HAP-1 (cell line): ENCODE measurements around the gene SERAC1.
A peak's percentile ranks its signal among the peaks of the same experiment; 100 is the strongest.
"Not testable (repeated sequence)": the region's sequence is repeated elsewhere in the genome, so short reads cannot be mapped to it uniquely, and the experiment has no call there.

Experiments
- DNase-seq, 2 experiments: peaks; one replicate each; pipeline ENCODE4 v3.0.0-alpha.2; 2016 to 2020; ENCODE audit warnings: low spot score in 2 of 2
- H3K27me3 ChIP-seq: fragments of 250-450 bp; sonication (Bioruptor Pico); 2 replicates; pipeline ENCODE4 v1.5.1; 2020; ENCODE audit warnings: low read depth, mild to moderate bottlenecking, moderate library complexity
- H3K36me3 ChIP-seq: fragments of 250-450 bp; sonication (Bioruptor Pico); replicated peaks from 2 replicates; pipeline ENCODE4 v1.5.1; 2020; ENCODE audit warnings: mild to moderate bottlenecking
- H3K4me1 ChIP-seq: fragments of 250-450 bp; sonication (Bioruptor Pico); 2 replicates; pipeline ENCODE4 v1.5.1; 2020; ENCODE audit warnings: mild to moderate bottlenecking
- H3K4me3 ChIP-seq: fragments of 250-450 bp; sonication (Bioruptor Pico); 2 replicates; pipeline ENCODE4 v1.5.1; 2020; ENCODE audit warnings: mild to moderate bottlenecking, moderate library complexity
- H3K9me3 ChIP-seq: fragments of 250-450 bp; sonication (Bioruptor Pico); 2 replicates; pipeline ENCODE4 v1.5.1; 2020; ENCODE audit warnings: mild to moderate bottlenecking, moderate library complexity
- in situ Hi-C: fragments of 300-500 bp; cut with MboI; formaldehyde crosslinking; loops from 3 replicates; pipeline ENCODE4 v1.14.3; 2020; ENCODE audit warnings: low sequenced_read_pairs, inconsistent platforms, mixed read lengths

Gene SERAC1

DNA sequence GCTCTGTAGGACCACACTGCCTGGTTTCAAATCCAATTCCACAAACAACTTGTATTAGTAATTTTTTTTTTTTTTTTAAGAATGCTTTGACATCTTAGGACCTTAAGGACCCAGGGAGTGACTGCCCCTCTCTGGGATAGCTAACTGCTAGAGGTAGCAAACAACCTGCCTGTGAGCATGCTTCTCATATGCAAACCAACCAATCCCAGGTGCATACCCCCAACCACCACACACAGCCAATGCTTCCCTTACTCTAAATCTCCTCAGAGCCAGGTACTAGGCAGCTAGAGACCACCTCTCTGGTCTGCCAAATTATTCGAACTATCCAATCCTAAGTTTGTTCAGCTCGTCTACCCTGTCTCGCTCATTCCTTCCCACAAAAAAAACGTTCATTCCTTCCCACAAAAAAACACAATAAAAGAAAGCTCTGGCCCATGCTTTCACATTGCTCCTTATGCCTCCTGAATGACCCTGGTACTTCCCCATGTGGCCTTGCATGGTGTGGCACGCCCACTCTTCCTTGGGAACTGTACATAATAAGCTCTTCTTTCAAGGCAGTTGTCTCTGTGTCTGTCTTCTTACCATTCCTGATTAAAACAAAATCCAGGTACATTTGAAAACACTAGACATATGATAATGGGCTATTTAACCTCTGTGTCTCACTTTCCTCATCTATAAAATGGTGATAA is 6.4 kb downstream of the SERAC1 start:
- Histone ChIP-seq H3K36me3 (peaks cover 6% of the 10 kb centered on the region; the same call in 1 of the 2 replicates), H3K4me1 (peaks cover 11% of the 10 kb centered on the region), H3K4me3 (no peak overlapping the region), H3K27me3 (no peaks in the 10 kb centered on the region), H3K9me3 (no peaks in the 10 kb centered on the region)
- in situ Hi-C loops: no loop called here
- no peak for DNase-seq

DNA sequence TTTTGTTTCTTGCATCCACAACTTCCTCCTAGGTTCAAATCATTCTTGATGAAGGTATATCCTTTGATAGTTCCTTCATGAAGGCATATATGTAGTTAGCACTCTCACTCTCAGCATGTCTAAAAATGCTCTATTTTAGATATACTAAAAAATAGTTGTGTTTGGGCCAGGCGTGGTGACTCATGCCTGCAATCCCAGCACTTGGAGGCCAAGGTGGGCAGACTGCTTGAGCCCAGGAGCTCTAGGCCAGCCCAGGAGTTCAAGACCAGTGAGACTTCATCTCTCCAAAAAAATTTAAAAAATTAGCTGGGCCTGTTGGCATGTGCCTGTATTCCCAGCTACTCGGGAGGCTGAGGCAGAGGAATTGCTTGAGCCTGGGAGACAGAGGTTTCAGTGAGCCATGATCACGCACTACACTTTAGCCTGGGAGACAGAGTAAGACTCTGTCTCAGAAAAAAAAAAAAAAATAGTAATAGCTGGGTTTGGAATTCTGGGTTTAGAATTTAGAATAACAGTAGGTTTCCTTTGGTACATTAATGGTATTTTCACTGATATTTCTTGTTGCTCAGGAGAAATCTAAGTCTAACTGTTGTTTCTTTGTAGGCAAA is 7.0 kb downstream of the SERAC1 start:
- Histone ChIP-seq H3K4me3 (no peak overlapping the region), H3K4me1 (peaks cover 5% of the 10 kb centered on the region), H3K9me3 (no peaks in the 10 kb centered on the region), H3K27me3 (no peaks in the 10 kb centered on the region), H3K36me3 (peaks cover 6% of the 10 kb centered on the region)
- DNase-seq: no peak
- in situ Hi-C loops: no loop called here

DNA sequence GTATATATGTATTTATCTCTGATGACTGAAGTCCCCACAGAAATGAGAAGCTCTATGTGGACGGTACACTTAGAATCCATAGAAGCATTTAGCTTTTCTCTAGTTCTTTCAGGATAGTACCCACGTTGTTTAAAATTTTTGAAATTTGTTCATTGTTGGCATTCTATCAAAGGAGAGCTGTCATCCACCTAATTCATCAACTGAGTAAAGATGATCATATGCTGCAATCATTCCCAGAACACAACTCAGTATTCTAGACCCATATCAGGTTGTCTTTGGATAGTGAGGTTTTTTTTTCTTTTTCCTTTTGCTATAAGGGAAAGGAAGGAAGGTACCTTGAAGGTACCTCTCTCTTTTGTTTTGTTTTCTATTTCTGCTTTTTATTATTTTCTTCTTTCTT is 9.3 kb downstream of the SERAC1 start:
- in situ Hi-C loops: no loop called here
- Histone ChIP-seq H3K4me3 (no peak overlapping the region), H3K4me1 (no peaks in the 10 kb centered on the region), H3K9me3 (no peaks in the 10 kb centered on the region), H3K27me3 (no peaks in the 10 kb centered on the region), H3K36me3 (peaks cover 14% of the 10 kb centered on the region)
- no peak for DNase-seq

DNA sequence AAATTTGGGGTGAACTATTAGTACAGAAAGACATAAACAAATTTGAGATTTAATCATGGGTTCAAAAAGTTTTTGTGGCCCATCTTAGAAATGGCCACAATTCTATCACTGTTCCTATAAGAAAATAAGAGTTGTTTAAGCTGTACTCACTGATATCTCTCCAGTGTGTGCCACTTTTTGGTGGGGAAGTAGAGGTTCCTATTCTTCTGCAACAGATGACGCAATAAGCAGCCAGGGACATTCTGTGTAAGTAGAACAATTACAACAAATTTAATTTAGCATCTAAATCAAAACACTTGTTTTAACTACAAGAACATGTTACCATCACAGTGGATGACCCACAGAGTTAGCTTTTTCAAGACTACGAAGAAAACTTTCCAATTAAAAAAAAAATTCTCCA is 9.9 kb downstream of the SERAC1 start:
- in situ Hi-C loops: no loop called here
- no peaks in the 10 kb centered on the region for H3K27me3 ChIP-seq
- H3K36me3 ChIP-seq: peaks cover 14% of the 10 kb centered on the region
- H3K9me3 ChIP-seq: no peaks in the 10 kb centered on the region
- no peak overlapping the region for H3K4me3 ChIP-seq
- H3K4me1 ChIP-seq: no peaks in the 10 kb centered on the region
- no peak for DNase-seq

DNA sequence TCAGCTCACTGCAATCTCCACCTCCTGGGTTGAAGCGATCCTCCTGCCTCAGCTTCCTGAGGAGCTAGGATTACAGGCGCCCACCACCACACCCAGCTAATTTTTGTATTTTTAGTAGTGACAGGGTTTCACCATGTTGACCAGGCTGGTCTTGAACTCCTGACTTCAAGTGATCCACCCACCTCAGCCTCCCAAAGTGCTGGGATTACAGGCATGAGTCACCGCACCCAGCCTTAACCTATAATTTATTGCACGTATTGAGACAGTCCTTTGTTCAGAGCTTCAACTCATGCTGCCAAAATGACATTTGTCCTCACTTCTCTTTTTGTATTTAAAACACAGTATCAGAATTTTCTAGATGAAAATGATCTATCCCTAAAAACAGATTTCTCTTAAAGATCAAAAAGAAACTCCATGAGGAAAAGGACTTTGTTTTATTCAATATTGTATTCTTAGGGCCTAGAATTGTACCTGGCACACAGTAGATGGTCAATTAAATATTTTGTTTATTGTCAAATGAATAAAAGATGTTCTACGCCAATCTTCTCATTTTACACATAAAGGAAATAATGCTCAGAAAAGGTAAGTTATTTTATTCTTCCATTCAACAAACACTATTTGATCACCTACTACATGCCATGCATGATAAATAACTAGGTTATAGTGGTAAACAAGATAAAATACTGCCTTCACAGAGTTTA is 10.8 kb downstream of the SERAC1 start:
- in situ Hi-C loops: no loop called here
- Histone ChIP-seq H3K4me3 (no peak overlapping the region), H3K4me1 (no peaks in the 10 kb centered on the region), H3K27me3 (no peaks in the 10 kb centered on the region), H3K9me3 (no peaks in the 10 kb centered on the region), H3K36me3 (peaks cover 14% of the 10 kb centered on the region)
- DNase-seq: no peak

DNA sequence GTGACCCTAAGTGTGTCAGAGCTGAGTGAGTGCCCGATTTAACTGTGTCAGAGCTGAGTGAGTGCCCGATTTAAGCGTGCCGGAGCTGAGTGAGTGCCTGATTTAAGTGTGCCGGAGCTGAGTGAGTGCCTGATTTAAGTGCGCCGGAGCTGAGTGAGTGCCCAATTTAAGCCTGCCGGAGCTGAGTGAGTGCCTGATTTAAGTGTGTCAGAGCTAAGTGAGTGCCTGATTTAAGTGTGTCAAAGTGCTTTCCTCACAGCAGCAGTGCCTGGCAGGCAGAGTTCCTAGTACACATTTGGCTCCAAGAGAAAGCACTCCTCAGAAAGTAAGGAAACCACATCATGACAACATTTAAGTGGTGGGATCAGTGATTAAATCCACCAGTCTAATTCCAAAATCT is 13.2 kb downstream of the SERAC1 start:
- H3K9me3 ChIP-seq: no peaks in the 10 kb centered on the region
- in situ Hi-C loops: no loop called here
- H3K4me1 ChIP-seq: no peaks in the 10 kb centered on the region
- no peak overlapping the region for H3K4me3 ChIP-seq
- H3K36me3 ChIP-seq: peaks cover 22% of the 10 kb centered on the region
- no peak for DNase-seq
- no peaks in the 10 kb centered on the region for H3K27me3 ChIP-seq

DNA sequence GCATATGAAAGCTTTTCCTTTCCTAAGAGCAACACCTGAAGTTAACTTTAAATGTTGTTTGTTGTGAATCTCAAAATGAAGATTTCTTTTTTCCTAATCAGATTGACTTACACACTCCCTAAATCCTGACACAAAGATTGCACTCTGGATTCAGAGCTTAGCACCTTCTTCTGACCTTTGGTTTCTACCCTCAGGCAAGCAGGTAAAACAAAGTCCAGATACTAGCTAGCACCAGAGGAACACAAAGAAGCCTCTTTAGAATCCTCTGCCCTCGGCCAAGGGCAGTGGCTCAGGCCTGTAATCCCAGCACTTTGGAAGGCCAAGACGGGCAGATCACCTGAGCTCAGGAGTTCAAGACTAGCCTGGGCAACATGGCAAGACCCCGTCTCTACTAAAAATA is 14.5 kb downstream of the SERAC1 start:
- Histone ChIP-seq H3K4me1 (no peaks in the 10 kb centered on the region), H3K36me3 (peaks cover 22% of the 10 kb centered on the region), H3K4me3 (no peak overlapping the region), H3K27me3 (no peaks in the 10 kb centered on the region), H3K9me3 (no peaks in the 10 kb centered on the region)
- in situ Hi-C loops: no loop called here
- DNase-seq: no peak

DNA sequence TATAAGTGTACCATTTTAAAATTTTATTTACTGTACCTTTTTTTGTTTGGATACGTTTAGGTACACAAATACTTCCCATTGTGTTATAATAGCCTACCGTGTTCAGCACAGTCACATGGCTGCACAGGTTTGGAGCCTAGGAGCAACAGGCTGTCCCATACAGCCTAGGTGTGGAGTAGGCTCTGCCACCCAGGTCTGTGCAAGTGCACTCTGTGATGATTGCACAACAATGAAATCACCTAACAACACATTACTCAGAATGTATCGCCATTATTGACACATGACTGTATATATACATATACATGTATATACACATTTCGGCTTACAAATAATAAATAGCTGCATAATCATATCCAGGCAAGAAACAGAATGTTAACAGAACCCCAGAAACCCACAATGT is 15.4 kb downstream of the SERAC1 start:
- Histone ChIP-seq H3K4me3 (no peak overlapping the region), H3K9me3 (no peaks in the 10 kb centered on the region), H3K4me1 (no peaks in the 10 kb centered on the region), H3K27me3 (no peaks in the 10 kb centered on the region), H3K36me3 (peaks cover 19% of the 10 kb centered on the region)
- in situ Hi-C loops: no loop called here
- no peak for DNase-seq

DNA sequence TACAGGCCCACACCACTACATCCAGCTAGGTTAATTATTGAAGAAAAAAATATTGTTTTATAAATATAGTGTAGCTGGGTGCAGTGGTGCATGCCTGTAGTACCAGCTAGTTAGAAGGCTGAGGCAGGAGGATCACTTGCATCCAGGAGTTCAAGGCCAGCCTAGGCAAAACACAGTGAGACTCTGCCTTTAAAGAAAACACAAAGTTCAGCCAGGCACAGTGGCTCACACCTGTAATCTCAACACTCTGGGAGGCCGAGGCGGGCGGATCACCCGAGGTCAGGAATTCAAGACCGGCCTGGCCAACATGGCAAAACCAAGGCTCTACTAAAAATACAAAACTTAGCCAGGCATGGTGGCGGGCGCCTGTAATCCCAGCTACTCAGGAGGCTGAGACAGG is 16.0 kb downstream of the SERAC1 start:
- H3K36me3 ChIP-seq: peaks cover 15% of the 10 kb centered on the region
- H3K4me1 ChIP-seq, H3K4me3 ChIP-seq, DNase-seq, H3K9me3 ChIP-seq, H3K27me3 ChIP-seq, in situ Hi-C loops: not testable (repeated sequence)

DNA sequence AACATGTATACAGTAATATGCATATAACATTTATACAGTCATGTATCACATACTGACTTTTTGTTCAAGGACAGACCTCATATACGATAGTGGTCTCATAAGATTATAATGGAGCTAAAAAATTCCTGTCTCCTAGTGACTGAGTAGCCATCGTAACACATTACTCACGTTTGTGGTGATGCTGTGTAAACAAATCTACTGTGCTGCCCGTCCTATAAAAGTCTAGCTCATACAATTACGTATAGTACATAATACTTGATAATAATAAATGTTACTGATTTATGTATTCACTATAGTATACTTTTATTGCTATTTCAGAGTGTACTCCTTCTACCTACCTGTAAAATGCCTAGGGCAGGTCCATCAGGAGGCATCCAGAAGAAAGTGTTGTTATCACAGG is 17.4 kb downstream of the SERAC1 start:
- no peaks in the 10 kb centered on the region for H3K4me1 ChIP-seq
- H3K27me3 ChIP-seq: no peaks in the 10 kb centered on the region
- no peaks in the 10 kb centered on the region for H3K9me3 ChIP-seq
- in situ Hi-C loops: no loop called here
- no peak for DNase-seq
- H3K36me3 ChIP-seq: peaks cover 15% of the 10 kb centered on the region
- no peak overlapping the region for H3K4me3 ChIP-seq

DNA sequence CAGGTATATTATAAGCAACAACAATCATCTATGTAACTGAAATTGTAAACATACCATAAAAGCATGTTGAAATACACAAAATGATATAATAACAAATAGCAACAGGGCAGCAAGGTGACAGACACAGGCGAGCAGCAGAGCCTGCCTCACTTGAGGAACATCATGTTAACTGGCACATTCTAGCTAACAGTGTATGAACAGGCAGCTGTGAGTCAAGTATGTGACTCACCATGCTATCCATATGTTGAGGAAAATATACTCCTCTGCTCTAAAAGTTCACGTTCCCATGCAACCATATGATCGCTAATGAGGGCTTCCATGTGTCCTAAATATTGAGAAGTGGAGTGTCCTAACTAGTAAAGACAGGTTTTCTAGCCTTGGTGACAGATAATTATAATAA is 18.4 kb downstream of the SERAC1 start:
- H3K4me1 ChIP-seq: no peaks in the 10 kb centered on the region
- in situ Hi-C loops: no loop called here
- H3K36me3 ChIP-seq: peaks cover 8% of the 10 kb centered on the region
- H3K4me3 ChIP-seq: no peak overlapping the region
- DNase-seq: no peak
- H3K9me3 ChIP-seq: no peaks in the 10 kb centered on the region
- H3K27me3 ChIP-seq: no peaks in the 10 kb centered on the region

DNA sequence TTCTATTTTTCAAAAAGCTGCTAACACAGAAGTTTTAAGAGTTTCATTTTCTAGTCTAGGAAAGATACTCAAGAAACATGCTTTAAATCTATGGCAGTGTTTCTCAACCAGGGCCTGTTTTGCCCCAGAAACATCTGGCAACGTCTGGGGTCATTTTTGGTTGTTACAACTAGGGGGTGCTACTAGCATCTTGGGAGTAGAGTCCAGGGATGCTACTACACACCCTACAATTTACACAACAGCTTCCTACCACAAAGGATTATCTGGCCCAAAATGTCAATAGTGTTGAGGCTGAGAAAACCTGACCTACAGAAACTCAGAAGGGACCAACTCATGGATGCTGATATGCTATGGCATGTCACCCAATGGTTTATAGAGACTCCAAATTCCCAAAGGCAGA is 24.4 kb downstream of the SERAC1 start:
- in situ Hi-C loops: no loop called here
- no peaks in the 10 kb centered on the region for H3K27me3 ChIP-seq
- H3K9me3 ChIP-seq: no peaks in the 10 kb centered on the region
- H3K4me1 ChIP-seq: no peaks in the 10 kb centered on the region
- DNase-seq: no peak
- H3K4me3 ChIP-seq: no peak overlapping the region
- H3K36me3 ChIP-seq: no peaks in the 10 kb centered on the region; the same call in none of the 2 replicates

DNA sequence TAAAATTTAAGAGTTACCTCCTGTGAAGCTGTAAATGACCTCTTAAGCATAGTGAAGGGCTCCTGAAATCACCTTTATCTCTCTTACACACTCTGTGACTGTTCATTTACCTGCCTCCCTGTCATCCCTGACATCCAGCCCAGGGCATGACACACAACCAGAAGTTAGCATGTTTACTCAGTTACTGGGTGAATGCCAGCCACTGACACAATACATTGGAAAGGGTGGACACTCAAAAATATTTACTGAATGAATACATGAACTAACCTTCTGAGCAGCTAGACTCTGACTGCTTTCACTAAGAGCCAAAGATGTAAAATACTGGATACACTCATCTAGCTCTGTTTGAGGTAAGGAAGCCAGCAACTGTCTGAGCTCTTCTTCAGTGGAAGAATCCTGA is 25.3 kb downstream of the SERAC1 start:
- Histone ChIP-seq H3K9me3 (no peaks in the 10 kb centered on the region), H3K36me3 (no peaks in the 10 kb centered on the region; the same call in none of the 2 replicates), H3K4me3 (no peak overlapping the region), H3K27me3 (no peaks in the 10 kb centered on the region), H3K4me1 (no peaks in the 10 kb centered on the region)
- in situ Hi-C loops: no loop called here
- no peak for DNase-seq

DNA sequence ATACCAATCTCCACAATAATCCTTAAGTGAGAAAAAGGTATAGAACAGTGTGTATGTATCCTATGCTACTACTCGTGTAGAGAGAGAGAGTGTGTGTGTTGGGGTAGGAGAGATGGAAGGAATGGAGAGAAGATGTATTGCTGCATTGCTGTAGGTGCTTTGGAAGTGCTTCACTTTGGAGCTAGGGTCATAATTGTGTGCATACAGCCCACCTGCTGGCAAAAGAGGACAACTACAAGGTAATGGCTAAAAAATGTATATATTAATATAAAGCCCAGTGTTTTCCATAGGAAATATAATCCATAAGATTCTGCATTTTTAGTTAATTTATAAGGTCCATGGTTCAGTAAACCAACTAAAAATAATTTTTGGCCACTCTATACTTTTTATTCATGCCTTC is 36.1 kb downstream of the SERAC1 start:
- Histone ChIP-seq H3K27me3 (no peaks in the 10 kb centered on the region), H3K4me1 (no peaks in the 10 kb centered on the region), H3K9me3 (no peaks in the 10 kb centered on the region), H3K4me3 (no peak overlapping the region), H3K36me3 (peaks cover 5% of the 10 kb centered on the region; the same call in 1 of the 2 replicates)
- DNase-seq: peak; percentile 27 to 29
- in situ Hi-C loops: no loop called here
